Measurements from ENCODE around the gene DMKN.

The DMKN gene

GRCh38 chr19:35549174-35549788 lies 35.8 kb upstream of the DMKN start:
- DNase-seq (ENCODE audit: low read depth), result peak; percentile 53

GRCh38 chr19:35546532-35546931 lies 33.1 kb upstream of the DMKN start:
- no peak for DNase-seq (ENCODE audit: low read depth)

GRCh38 chr19:35545855-35546381 lies 32.5 kb upstream of the DMKN start:
- DNase-seq (ENCODE audit: low read depth), result no peak

GRCh38 chr19:35545001-35545854 lies 31.8 kb upstream of the DMKN start, which contains the start of gene TMEM147:
Gene TMEM147, plus strand, starts transcription at chr19:35545626. Its CDS starts 114 bp downstream, at chr19:35545740.
- DNase-seq (ENCODE audit: low read depth), result peak; percentile 92

GRCh38 chr19:35544110-35544802 lies 30.8 kb upstream of the DMKN start:
- DNase-seq (ENCODE audit: low read depth), result no peak

GRCh38 chr19:35543280-35544109 lies 30.0 kb upstream of the DMKN start:
- DNase-seq (ENCODE audit: low read depth), result no peak

GRCh38 chr19:35542209-35542608 lies 28.8 kb upstream of the DMKN start:
- no peak for DNase-seq (ENCODE audit: low read depth)

GRCh38 chr19:35540356-35540927 lies 27.0 kb upstream of the DMKN start:
- no peak for DNase-seq (ENCODE audit: low read depth)

GRCh38 chr19:35539850-35540249 lies 26.4 kb upstream of the DMKN start:
- DNase-seq (ENCODE audit: low read depth), result no peak

GRCh38 chr19:35539314-35539713 lies 25.9 kb upstream of the DMKN start:
- DNase-seq (ENCODE audit: low read depth), result no peak

GRCh38 chr19:35534803-35535480 lies 21.5 kb upstream of the DMKN start:
- DNase-seq (ENCODE audit: low read depth), result no peak

- DNase-seq (ENCODE audit: low read depth), result no peak
Measured at GRCh38 chr19:35533822-35534392, 20.5 kb upstream of the DMKN start.

GRCh38 chr19:35533201-35533821 lies 19.9 kb upstream of the DMKN start, which contains the start of gene GAPDHS:
Gene GAPDHS, plus strand, starts transcription at chr19:35533456. Its CDS starts 72 bp downstream, at chr19:35533528.
- no peak for DNase-seq (ENCODE audit: low read depth)

- DNase-seq (ENCODE audit: low read depth), result no peak
Measured at GRCh38 chr19:35531291-35531690, 17.8 kb upstream of the DMKN start.

GRCh38 chr19:35529241-35530218 lies 16.1 kb upstream of the DMKN start:
- no peak for DNase-seq (ENCODE audit: low read depth)

GRCh38 chr19:35528218-35529038 lies 15.0 kb upstream of the DMKN start, which contains the start of gene SBSN:
Gene SBSN, minus strand, starts transcription at chr19:35528311. Its CDS starts 30 bp downstream, at chr19:35528281.
- peak; percentile 73 for DNase-seq (ENCODE audit: low read depth)

- DNase-seq (ENCODE audit: low read depth), result no peak
Measured at GRCh38 chr19:35525873-35526272, 12.4 kb upstream of the DMKN start.
